Left ventricle myocardium superior (tissue), 1 donor: ENCODE results near the gene HES5. TPM values are rescaled to one million over a fixed set of nuclear protein-coding genes. Genes with fewer than 3 reads are reported as not detected.

ENCODE experiments used
- ATAC-seq: fragments of 200-7000 bp; cut with Tn5 transposase; one replicate; pipeline ENCODE4 v1.9.1; 2020; ENCODE audit warnings: mild to moderate bottlenecking, moderate library complexity
- DNase-seq: peaks from one replicate; pipeline ENCODE4 v3.0.0-alpha.2; 2020
- intact Hi-C: fragments of 100-400 bp; cut with micrococcal nuclease; formaldehyde crosslinking; loops from one replicate; pipeline ENCODE4 v1.11.0; 2022
- total RNA-seq: library from RNA; stranded (reverse); fragmentation: NEBNext Ultra II Directional; extraction: Animal tissue kit (Norgen Biotek cat#: 25700); gene quantifications from one replicate; pipeline ENCODE4 v1.2.1, GENCODE V29; 2021
- donor health status: DM: no; HTN: yes; CAD: no; lungs with severe emphysema.

The HES5 gene
- total RNA-seq, 1 donor from 2014 or later = 1.7 TPM

GRCh38 chr1:2493691-2494322 lies 36.3 kb downstream of the HES5 start:
- DNase-seq (no peak), ATAC-seq (no peak)
- intact Hi-C loops = no loop called here

GRCh38 chr1:2493218-2493617 lies 36.8 kb downstream of the HES5 start:
- DNase-seq (no peak), ATAC-seq (no peak)
- intact Hi-C loops = no loop called here

GRCh38 chr1:2492091-2492490 lies 38.0 kb downstream of the HES5 start:
- intact Hi-C loops = no loop called here
- DNase-seq = no peak
- no peak for ATAC-seq

- DNase-seq = no peak
- intact Hi-C loops = no loop called here
- ATAC-seq = no peak
Observed at GRCh38 chr1:2489615-2490014, 40.4 kb downstream of the HES5 start.

DNA sequence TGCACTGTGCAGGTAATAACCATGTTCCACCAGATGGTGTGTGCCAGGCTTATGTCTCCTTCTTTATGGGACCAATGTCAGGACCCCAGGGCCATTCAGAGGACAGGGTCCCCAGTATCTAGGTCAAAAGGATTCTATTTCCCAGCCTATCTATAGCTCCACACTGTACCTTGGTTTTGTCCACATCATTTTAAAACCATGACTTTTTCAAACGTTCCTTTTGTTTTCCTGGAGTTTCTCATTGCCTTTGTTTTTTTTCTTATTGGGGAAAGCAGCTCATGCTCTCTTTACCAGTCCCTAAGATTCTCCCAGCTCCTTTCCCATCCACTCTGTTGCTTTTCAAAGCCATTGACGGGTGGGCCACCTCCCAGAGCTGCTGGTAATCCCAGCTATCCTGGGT lies 41.4 kb downstream of the HES5 start:
- no peak for DNase-seq
- intact Hi-C loops = no loop called here
- no peak for ATAC-seq

- DNase-seq (no peak), ATAC-seq (no peak)
- intact Hi-C loops = no loop called here
Observed at GRCh38 chr1:2486558-2486957, 43.5 kb downstream of the HES5 start.

DNA sequence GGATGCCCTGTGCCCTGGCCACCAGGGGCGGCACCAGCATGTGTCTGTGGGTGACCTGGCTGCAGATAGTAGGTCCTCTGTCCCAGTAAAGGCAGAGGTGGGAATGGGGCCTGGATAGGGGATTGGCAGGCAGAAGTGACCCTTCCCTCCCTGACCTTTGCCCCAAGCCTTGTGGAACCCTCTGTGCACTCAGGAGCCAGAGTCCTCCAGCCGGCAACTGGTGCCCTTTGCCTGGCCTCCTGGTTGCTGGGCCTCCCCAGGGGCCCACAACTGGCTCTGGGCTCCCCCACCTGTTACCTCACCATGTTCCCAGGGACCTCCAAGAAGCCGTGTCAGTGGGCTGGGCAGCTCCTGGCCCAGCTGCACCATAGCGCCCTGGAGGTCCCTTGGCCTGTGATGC lies 44.0 kb downstream of the HES5 start:
- intact Hi-C loops = no loop called here
- DNase-seq = no peak
- ATAC-seq = no peak

DNA sequence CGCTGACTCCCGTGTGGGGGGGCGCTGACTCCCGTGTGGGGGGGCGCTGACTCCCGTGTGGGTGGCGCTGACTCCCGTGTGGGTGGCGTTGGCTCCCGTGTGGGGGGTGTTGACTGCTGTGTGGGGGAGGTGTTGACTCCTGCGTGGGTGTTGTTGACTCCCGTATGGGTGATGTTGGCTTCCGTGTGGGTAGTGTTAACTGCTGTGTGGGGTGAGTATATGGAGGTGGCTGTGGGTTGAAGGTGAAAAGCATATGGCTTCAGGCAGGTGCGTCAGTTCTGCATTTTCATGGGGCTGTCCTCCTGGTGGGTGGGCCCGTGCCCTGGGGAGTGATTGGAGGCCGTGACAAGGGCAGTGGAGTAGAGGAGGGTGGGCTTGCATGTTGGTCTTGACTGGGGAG lies 46.1 kb downstream of the HES5 start:
- ATAC-seq (no peak), DNase-seq (no peak)
- intact Hi-C loops = no loop called here

GRCh38 chr1:2483026-2483425 lies 47.0 kb downstream of the HES5 start:
- ATAC-seq = no peak
- intact Hi-C loops = no loop called here
- no peak for DNase-seq

DNA sequence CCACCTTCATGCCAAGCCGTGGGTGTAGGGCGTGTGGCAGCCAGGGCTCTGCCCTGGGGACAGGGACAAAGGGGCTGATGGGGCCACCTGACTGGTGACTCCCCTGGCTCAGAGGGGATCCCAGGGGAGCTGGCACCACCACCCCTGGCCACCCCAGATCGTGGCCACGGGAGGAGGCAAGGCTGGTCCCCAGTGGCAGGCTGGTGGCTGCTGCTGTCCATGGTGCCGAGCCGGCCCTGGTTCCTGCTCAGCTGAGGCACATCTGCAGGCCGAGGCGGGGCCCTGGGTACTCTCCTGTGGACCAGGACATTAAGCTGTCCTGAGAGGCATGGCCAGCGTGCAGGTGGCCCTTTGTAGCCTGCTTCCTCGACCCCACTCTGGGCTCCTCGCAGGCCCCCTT lies 47.5 kb downstream of the HES5 start:
- intact Hi-C loops = no loop called here
- ATAC-seq (no peak), DNase-seq (no peak)

- no peak for ATAC-seq
- DNase-seq = no peak
- intact Hi-C loops = no loop called here
Observed at GRCh38 chr1:2481885-2482284, 48.2 kb downstream of the HES5 start.

- ATAC-seq = no peak
Observed at GRCh38 chr1:2480986-2481364, 49.1 kb downstream of the HES5 start.

DNA sequence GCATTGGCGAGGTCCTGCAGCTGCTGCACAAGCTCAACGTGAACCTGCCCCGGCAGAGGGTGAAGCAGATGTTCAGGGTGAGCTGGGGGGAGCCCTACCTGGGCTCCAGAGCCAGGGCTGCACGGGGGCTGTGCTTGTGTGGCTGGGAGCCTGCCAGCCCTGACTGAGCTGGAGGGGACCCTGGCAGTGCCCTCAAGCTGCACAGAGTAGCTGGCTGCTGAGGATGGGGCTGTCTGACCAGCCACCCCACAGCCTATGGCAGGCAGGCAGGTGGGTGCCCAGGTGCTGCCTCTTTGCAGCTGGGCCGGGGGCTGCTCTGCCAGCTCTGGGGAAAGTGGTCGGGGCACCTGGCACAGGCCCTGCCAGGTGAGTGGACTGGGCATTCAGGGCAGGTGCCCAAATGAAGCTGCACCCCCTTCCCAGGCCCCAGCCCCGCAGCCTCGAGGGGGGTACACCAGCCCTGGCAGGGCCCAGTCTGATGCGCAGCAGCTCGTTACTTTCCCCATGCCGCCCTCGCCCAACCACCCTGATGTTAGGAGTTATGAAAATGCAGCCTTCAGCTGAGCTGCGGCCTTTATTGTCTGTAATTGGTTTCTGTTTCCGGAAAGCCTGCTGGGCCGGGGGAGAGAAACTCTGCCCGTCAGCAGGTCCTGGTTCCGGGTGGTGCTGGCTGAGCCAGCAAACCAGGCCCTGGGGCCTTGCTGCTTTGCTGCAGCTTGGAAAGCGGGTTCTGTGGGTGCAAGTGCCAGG lies 49.7 kb downstream of the HES5 start:
- intact Hi-C loops = no loop called here

More at GRCh38 chr1:2480986-2481364, 49.1 kb downstream of the HES5 start:
- no peak for DNase-seq
- intact Hi-C loops = no loop called here

DNA sequence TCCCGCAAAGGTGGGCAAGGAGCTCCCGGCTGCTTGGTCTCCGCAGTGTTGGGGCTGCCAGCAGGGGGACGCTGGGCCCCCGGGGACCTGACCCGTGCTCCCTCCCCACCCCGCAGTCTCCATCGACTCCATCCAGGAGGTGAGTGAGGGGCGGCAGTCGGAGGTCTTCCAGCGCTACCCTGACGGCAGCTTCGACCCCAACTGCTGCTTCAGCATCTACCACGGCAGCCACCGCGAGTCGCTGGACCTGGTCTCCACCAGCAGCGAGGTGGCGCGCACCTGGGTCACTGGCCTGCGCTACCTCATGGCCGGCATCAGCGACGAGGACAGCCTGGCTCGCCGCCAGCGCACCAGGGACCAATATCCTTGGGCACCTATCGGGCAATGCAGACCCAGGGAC lies 50.4 kb downstream of the HES5 start:
- ATAC-seq (no peak), DNase-seq (no peak)
- intact Hi-C loops = no loop called here

More for the DNA sequence above, 49.7 kb downstream of the HES5 start:
- no peak for ATAC-seq
- no peak for DNase-seq

- intact Hi-C loops = no loop called here
- ATAC-seq (no peak), DNase-seq (no peak)
Observed at GRCh38 chr1:2479186-2479585, 50.9 kb downstream of the HES5 start.

Other genes starting within 250 kb of the HES5 start
- gene MORN1, start 138.7 kb downstream of the HES5 start, total RNA-seq = 5.3 TPM
- 98.1 TPM for gene RER1, start 138.4 kb downstream of the HES5 start, total RNA-seq
- gene PEX10, start 117.7 kb downstream of the HES5 start, total RNA-seq = 13.7 TPM
- 0.25 TPM for gene PLCH2, start 54.0 kb downstream of the HES5 start, total RNA-seq
- gene PANK4, start 3.7 kb downstream of the HES5 start, total RNA-seq = 50.2 TPM
- gene TNFRSF14, start 26.1 kb upstream of the HES5 start, total RNA-seq = 16.0 TPM
- gene PRXL2B, start 56.5 kb upstream of the HES5 start, total RNA-seq = 11.2 TPM
- not detected for gene MMEL1, start 102.8 kb upstream of the HES5 start, total RNA-seq